ENCODE data around the gene CFAP221. TPM values are rescaled to one million over a fixed set of nuclear protein-coding genes. Genes with fewer than 3 reads are reported as not detected.

The CFAP221 gene
- total and polyA plus RNA-seq, 2 experiments from 2014 or later, result 0.16 TPM; not detected in 1

DNA sequence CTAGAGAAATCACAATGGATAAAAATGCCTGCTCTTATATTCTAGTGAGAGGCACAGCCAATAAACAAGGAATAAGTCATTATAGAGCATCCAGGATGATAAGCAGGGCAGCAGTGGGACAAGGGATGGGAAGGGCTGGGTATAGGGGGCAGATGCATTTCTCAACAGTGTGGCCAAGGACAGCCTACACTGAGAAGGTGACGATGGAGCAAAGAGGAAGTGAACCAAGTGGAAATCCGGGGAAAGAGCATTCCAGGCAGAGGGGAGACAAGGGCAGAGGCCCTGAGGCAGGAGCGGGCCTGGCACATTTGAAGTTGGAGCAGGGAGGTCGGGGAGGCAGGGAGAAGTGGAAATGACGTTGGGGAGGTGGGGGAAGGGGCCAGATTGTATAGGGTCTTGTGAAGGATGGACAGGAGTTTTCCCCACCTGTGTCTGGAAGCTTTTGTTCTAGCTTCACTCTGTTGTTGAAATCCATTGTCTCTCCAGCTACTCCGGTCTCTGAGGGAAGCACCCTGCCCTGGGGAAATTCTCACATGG lies 152.3 kb downstream of the CFAP221 start:
- Histone ChIP-seq H3K27ac (no peak overlapping the region), H3K4me2 (ENCODE audit: unreplicated experiment) (no peak overlapping the region), H3K36me3 (ENCODE audit: low read depth) (no peaks in the 10 kb centered on the region), H3K27me3 (replicated peaks; ENCODE audit: insufficient read depth) (no peaks in the 10 kb centered on the region; the same call in 1 of the 2 replicates), H3K4me3 (no peak overlapping the region), H2AFZ (no peak overlapping the region), H3K9me2 (ENCODE audit: insufficient read depth) (no peaks in the 10 kb centered on the region), H4K20me1 (ENCODE audit: insufficient read depth) (no peaks in the 10 kb centered on the region), H3K4me1 (ENCODE audit: insufficient read depth) (peaks cover 12% of the 10 kb centered on the region), H3K9ac (no peak overlapping the region), H3K79me2 (ENCODE audit: insufficient read depth) (no peaks in the 10 kb centered on the region), H3K9me3 (ENCODE audit: low read depth) (no peaks in the 10 kb centered on the region), H3F3A (ENCODE audit: insufficient read depth) (no peaks in the 10 kb centered on the region)
- TF ChIP-seq EZH2phosphoT487 (IDR thresholded peaks at IDR 0.05; ENCODE audit: insufficient read depth, low read depth), result no peak
- TF ChIP-seq EZH2 (IDR thresholded peaks at IDR 0.05; ENCODE audit: insufficient read depth, poor library complexity, severe bottlenecking), result no peak
- in situ Hi-C loops (cut with MboI), result no loop called here
- 74 to 94% methylated on average over 4 to 6 of the region's 6 CpGs for WGBS, 2 experiments (ENCODE audit: low coverage in 1 of 2, low lambda C conversion rate in 2 of 2, missing lambda C conversion rate in 2 of 2)
- DNase-seq, result no peak

DNA sequence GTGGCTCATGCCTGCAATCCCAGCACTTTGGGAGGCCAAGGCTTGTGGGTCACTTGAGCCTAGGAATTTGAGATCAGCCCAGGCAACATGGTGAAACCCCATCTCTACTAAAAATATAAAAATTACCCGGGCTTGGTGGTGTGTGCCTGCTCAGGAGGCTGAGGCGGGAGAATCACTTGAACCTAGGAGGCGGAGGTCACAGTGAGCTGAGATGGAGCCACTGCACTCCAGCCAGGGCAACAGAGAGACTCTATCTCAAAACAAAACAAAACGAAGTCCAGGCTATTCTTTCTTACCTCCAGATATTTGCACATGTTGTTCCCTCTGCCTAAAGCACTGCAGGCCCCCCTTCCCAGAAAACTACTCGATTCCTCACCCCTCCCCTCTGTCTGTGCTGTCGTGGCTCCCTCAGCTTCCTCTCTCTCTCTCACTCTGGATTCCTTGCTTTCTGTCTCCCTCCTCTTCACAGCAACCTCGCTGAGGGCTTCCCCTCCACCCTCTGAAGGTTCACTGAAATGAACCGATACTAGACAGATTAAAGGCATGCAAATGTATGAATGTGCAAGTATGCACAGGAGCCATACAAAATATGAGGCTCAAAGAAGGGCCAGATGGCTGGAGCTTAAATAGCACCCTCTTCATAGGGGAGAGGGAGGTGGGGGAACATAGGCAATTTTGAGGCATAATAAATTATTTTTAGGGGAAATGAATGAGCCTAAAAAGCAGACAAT lies 153.2 kb downstream of the CFAP221 start:
- H3K4me3 ChIP-seq, result no peak overlapping the region
- H3K9me3 ChIP-seq (ENCODE audit: low read depth), result no peaks in the 10 kb centered on the region
- no peak overlapping the region for H3K4me2 ChIP-seq (ENCODE audit: unreplicated experiment)
- peaks cover 12% of the 10 kb centered on the region for H3K4me1 ChIP-seq (ENCODE audit: insufficient read depth)
- H3K36me3 ChIP-seq (ENCODE audit: low read depth), result no peaks in the 10 kb centered on the region
- no peak for TF ChIP-seq EZH2 (IDR thresholded peaks at IDR 0.05; ENCODE audit: insufficient read depth, poor library complexity, severe bottlenecking)
- no peak for TF ChIP-seq EZH2phosphoT487 (IDR thresholded peaks at IDR 0.05; ENCODE audit: insufficient read depth, low read depth)
- H3F3A ChIP-seq (ENCODE audit: insufficient read depth), result no peaks in the 10 kb centered on the region
- WGBS, 2 experiments (ENCODE audit: low coverage in 1 of 2, low lambda C conversion rate in 2 of 2, missing lambda C conversion rate in 2 of 2), result 57 to 58% methylated on average over 8 of the region's 8 CpGs
- in situ Hi-C loops (cut with MboI), result no loop called here
- H3K9ac ChIP-seq, result no peak overlapping the region
- H2AFZ ChIP-seq, result no peak overlapping the region
- H3K79me2 ChIP-seq (ENCODE audit: insufficient read depth), result no peaks in the 10 kb centered on the region
- no peak for DNase-seq
- no peaks in the 10 kb centered on the region for H4K20me1 ChIP-seq (ENCODE audit: insufficient read depth)
- no peak overlapping the region for H3K27ac ChIP-seq
- H3K27me3 ChIP-seq (replicated peaks; ENCODE audit: insufficient read depth), result no peaks in the 10 kb centered on the region; the same call in 1 of the 2 replicates
- H3K9me2 ChIP-seq (ENCODE audit: insufficient read depth), result no peaks in the 10 kb centered on the region

DNA sequence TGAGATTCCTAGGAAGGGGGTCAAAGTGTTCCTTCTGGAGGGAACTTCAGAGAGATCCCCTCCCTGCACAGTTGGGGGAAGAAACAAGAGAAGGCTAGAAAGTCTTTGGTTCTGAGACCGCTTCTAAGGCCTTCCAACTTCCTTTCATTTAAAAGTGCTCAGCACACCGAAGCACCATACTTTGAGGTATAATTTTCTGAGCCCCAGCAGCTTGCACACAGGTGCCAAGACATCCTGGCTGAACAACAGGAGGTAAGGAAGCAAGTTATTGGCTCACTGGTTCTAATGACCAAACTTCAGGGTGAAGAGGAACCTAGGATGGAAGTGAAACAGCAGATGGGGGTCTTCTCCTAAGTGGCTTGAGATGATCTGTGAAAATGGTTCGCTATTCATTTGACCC lies 154.0 kb downstream of the CFAP221 start:
- TF ChIP-seq EZH2phosphoT487 (IDR thresholded peaks at IDR 0.05; ENCODE audit: insufficient read depth, low read depth) (no peak), EZH2 (IDR thresholded peaks at IDR 0.05; ENCODE audit: insufficient read depth, poor library complexity, severe bottlenecking) (no peak)
- Histone ChIP-seq H3K9me2 (ENCODE audit: insufficient read depth) (no peaks in the 10 kb centered on the region), H3K4me1 (ENCODE audit: insufficient read depth) (peaks cover 16% of the 10 kb centered on the region), H4K20me1 (ENCODE audit: insufficient read depth) (no peaks in the 10 kb centered on the region), H3K4me2 (ENCODE audit: unreplicated experiment) (no peak overlapping the region), H3K27ac (no peak overlapping the region), H2AFZ (no peak overlapping the region), H3K9me3 (ENCODE audit: low read depth) (no peaks in the 10 kb centered on the region), H3K79me2 (ENCODE audit: insufficient read depth) (no peaks in the 10 kb centered on the region), H3F3A (ENCODE audit: insufficient read depth) (no peaks in the 10 kb centered on the region), H3K36me3 (ENCODE audit: low read depth) (no peaks in the 10 kb centered on the region), H3K27me3 (replicated peaks; ENCODE audit: insufficient read depth) (no peaks in the 10 kb centered on the region; the same call in 1 of the 2 replicates), H3K4me3 (no peak overlapping the region), H3K9ac (no peak overlapping the region)
- in situ Hi-C loops (cut with MboI), result no loop called here
- 94 to 95% methylated on average over 3 of the region's 3 CpGs for WGBS, 2 experiments (ENCODE audit: low coverage in 1 of 2, low lambda C conversion rate in 2 of 2, missing lambda C conversion rate in 2 of 2)
- DNase-seq, result no peak

DNA sequence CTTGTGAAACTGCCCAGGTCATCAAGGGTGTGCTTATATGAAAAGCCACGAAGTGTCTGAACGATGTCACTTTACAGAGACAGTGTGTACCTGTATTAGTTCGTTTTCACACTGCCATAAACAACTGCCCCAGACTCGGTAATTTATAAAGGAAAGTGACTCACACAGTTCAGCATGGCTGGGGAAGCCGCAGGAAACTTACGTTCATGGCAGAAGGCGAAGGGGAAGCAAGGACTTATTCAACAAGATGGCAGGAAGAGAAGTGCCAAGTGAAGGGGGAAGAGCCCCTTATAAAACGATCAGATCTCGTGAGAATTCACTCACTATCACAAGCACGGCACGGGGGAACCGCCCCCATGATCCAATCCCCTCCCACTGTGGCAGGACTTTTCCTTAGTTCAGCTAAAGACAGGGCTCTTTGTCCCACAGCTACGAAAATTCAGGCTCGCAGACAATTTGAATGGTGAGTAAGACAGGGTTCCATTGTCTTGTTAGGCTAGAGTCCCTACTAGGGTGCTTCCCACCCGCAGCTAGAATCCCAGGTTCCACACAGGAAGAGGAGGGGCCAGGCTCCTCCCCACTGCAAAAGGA lies 154.9 kb downstream of the CFAP221 start:
- Histone ChIP-seq H3K9ac (no peak overlapping the region), H3K36me3 (ENCODE audit: low read depth) (no peaks in the 10 kb centered on the region), H3K4me1 (ENCODE audit: insufficient read depth) (peaks cover 16% of the 10 kb centered on the region), H2AFZ (no peak overlapping the region), H4K20me1 (ENCODE audit: insufficient read depth) (no peaks in the 10 kb centered on the region), H3F3A (ENCODE audit: insufficient read depth) (no peaks in the 10 kb centered on the region), H3K27ac (no peak overlapping the region), H3K27me3 (replicated peaks; ENCODE audit: insufficient read depth) (no peaks in the 10 kb centered on the region; the same call in 1 of the 2 replicates), H3K4me3 (no peak overlapping the region), H3K9me3 (ENCODE audit: low read depth) (no peaks in the 10 kb centered on the region), H3K9me2 (ENCODE audit: insufficient read depth) (no peaks in the 10 kb centered on the region), H3K79me2 (ENCODE audit: insufficient read depth) (no peaks in the 10 kb centered on the region), H3K4me2 (ENCODE audit: unreplicated experiment) (no peak overlapping the region)
- no peak for DNase-seq
- 65 to 67% methylated on average over 15 of the region's 15 CpGs for WGBS, 2 experiments (ENCODE audit: low coverage in 1 of 2, low lambda C conversion rate in 2 of 2, missing lambda C conversion rate in 2 of 2)
- no peak for TF ChIP-seq EZH2 (IDR thresholded peaks at IDR 0.05; ENCODE audit: insufficient read depth, poor library complexity, severe bottlenecking)
- in situ Hi-C loops (cut with MboI), result no loop called here

Data from GM23248 (cell line).